ENCODE data around the gene ADCY1.

ADCY1 gene

DNA sequence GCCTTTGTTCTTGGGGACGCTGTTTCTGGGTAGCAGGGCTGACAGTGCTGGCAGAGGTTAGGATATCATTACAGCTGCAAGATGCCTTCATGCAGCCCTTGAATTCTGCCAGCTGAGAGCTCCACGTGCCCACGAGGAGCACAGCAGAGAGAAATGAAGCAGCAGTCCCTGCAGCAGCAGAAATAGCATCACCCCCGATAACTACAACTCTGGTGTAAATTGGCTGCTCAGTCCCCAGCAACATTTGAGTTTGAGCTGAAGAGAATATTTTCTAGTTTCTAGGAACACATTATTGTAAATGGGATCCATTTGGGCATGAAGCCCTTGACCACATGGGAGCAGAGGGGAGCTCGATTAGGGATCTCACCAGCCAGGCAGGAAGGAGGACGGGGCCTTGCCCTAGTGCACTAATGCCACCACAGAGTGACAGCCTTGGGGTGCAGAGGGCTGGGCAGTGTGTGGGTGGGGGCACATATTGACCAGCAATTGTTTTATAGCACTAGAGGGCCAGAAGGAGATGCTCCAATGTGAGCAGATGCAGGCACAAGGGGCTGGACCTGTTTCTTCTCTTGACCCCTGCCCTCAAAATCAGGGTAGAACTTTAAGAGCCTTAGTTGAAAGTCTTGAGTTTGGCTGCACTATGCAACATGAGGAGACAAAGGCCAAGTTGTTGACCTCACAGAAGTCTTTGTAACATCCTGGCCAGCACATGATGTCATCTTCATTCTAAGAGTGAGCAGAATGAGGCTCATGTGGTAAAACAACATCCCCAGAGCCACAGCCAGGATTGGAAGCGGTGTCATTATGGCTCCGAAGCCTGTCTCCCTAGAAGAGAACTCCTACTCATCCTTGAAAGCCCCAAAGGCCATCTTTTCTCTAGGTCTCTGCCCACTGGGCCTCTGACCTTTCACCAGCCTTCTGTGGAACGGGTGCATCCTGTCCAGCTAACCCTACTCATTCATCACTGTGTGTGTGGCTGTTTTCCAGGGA lies 52.6 kb downstream of the ADCY1 start:
- no peak for DNase-seq

DNA sequence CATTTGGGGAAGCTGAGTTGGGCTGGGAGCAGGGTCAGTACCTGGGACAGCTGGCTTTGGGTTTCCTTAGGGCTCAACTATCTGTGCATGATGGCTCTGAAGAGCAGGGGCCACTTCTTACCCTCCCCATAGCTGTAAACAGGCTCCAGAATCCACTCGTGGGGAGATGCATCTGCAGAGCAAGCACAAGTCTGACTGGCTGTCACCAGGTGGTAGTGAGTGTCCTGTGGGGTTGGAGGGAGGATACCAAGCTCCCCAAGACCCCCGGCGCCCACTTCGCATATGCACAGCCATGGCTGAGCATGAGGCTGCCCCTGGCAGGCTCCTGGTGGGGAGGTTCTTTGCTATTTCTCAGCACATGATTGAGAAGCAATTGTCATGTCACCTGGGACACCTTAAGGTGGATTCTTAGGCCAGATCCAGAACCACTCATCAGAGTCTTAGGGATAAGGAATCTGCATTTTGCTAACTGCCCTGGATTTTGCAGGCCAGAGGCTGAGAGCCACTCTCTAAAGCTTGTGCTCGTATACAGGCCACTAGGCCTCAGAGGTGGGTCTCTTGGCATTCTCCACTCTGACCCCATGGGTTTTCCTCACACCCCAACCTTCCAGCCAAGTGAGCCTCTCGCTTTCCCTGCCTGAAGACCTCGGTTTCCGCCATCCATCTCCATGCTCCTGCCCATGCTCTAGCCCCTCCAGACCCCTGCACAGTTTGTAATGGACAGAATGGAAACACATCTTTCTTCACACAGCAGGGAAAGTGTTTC lies 53.7 kb downstream of the ADCY1 start:
- no peak for DNase-seq

DNA sequence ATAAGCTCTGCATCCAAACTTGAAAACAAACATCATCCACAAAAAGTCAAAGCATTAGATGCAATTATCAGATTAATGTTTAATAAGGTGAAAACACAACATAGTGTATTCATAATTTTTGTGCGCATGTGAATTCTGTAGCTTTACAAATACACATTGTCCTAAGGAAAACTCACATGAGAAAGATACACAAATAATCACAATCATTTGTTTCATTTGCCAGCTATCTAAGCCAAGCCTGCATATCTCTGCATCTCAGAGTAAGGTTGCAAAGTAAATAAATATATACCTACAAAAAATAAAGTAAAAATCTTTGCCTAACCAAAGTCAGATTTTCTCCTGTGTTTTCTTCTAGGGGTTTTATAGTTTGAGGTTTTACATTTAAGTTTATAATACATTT lies 57.4 kb downstream of the ADCY1 start:
- DNase-seq, result no peak

DNA sequence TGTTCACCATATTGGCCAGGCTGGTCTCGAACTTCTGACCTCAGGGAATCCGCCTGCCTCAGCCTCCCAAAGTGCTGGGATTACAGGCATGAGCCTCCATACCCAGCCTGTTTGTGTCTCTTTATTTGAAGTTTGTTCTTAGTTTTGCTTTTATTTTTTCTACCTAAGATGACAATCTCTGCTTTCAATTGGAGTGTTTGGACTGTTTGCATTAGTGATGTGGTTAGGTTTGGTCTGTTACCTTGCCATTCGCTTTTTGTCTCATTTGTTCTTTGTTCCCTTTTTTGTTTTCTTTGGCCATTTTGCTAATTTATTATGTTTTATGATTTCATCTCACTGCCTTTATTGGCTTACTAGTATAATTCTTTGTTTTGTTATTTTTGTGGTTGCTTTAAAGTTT lies 62.6 kb downstream of the ADCY1 start:
- DNase-seq, result no peak

GRCh38 chr7:45638916-45639315 lies 64.7 kb downstream of the ADCY1 start:
- no peak for DNase-seq

DNA sequence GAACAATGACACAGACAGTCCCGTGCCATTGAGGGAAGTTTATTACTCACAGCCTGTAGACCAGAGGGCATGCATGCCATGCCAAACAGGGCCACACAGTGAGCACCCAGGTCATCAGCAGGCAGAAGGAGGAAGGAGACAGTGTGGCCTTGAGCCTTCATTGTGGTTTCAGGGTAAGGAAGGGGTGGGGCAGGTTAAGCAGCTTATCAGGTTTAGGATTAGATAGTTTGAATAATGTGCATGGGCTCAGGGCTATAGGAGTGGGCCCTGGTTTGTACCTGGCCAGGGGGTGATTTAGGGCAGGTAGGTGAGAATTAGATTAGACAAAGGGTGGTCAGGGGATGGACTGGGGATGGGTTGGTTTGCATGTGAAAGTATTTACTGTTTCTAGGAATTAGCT lies 67.9 kb downstream of the ADCY1 start:
- DNase-seq, result no peak

DNA sequence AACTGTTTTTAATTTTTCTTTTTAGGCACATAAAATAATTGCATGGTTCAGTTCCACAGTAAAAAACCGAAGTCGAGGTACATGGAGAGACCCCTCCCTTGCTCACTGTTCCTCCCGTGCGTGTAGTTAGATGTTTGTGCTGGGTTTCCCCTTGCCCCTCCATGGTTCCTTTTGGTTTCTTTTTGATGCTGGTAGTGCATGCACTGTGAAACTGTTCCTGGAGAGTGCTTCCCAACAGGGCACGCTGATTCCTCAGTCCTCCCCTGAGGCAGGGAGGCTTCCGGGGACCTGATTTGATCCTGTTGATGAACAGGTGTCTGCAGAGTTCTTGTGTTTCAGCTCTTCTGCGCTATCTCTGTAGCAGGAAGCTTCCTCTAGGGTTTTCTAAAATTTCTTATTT lies 69.5 kb downstream of the ADCY1 start:
- DNase-seq, result no peak

DNA sequence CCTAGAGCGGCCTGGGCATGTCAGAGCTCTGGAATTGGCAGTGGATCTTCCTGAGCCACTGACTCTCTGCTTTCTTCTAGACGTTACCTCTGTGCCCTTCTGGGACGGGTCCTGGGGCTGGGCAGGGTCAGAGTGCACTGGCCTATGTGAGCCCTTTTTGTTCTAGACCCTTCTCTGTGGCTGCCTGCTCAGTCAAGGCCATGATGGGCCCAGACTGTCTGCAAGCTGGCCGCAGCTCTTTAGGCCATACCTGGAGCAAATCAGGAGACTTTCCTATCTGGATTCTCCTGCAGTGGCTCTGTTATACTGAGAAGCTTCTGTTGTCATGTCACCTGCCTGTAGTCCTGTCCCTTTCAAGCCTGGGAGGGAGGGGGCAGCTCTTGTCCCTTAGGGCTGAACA lies 70.1 kb downstream of the ADCY1 start:
- no peak for DNase-seq

GRCh38 chr7:45645141-45645969 lies 71.2 kb downstream of the ADCY1 start:
- no peak for DNase-seq

DNA sequence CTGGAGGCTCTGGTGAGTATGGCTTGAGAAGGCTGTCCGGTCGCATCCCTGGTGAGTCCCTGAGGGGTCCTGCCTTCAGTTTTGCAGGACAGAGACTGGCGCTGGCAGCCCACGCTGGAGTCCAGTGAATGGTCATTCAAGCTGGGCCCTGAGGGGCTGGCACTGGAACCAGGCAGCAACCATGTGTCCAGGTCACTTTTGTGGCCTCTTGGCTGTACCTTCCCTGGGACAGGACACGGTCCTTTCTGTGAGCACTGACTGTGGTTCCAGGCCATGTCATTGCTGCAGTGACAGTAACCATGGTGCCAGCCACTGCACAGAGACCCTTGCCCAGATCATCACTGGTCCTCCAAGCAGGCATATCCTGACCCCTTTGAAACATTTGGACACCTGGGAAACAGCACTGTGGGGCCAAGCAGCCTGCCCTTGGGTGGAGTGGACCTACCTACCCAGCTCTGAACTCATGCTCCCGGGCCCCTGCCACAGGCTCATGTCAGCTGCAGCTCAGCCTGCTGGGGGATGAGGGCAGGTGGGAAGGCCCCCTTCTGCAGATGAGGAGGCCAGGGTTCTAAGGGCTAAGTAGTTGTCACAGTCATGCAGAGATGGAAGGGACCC lies 72.1 kb downstream of the ADCY1 start:
- DNase-seq, result no peak

DNA sequence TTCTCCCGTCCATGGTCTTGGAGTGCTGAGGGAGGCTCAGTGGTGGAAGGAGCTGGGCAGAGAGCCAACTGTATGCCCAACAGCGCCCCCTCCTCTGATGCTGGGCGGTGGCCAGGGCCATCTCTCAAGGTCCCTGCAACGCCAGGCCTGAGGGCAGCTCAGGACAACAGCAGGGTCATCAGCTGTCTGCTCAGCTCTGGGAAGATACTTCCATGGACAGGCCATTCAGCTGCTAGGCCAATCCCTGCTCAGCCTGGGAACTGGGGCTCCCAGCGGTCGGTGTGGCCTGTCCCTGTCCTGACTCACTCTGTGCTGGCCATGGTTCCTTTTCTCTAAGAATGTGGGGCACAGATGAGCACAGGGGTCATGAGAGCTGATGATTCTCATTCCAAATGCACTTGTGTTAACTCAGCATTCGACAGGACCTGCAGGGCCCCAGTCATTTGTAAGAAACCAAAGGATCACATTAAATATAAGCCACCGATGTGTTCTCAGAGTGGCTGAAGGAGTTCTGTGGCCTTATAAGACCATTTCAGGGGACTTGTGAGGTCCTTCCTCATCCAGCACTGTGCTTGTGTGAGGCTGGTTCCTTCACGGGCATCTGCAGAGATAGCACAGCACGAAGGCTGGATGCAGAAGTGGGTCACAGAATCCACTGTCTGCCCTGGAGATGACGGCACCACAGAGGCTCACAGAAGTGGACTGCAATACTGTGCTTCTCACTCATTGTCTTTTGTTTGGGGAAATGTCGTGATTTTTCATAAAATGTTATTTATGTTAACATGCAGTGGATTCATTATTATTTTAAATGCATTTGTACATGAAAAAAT lies 73.0 kb downstream of the ADCY1 start:
- no peak for DNase-seq

GRCh38 chr7:45647967-45648670 lies 74.0 kb downstream of the ADCY1 start:
- no peak for DNase-seq

DNA sequence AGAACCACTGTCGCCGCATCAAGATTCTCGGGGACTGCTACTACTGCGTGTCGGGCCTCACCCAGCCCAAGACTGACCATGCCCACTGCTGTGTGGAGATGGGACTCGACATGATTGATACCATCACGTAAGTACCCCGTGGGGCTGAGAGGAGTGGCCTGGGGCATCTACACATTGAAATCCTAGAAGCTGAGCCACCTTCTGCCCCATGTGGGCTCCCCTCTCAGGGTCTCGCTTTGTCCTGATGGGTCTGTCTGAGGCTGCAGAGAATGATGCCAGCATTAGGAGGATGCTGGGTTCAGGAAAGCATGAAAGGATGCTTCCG lies 74.5 kb downstream of the ADCY1 start:
- no peak for DNase-seq

- no peak for DNase-seq
Observed at GRCh38 chr7:45649560-45650346, 75.6 kb downstream of the ADCY1 start.

DNA sequence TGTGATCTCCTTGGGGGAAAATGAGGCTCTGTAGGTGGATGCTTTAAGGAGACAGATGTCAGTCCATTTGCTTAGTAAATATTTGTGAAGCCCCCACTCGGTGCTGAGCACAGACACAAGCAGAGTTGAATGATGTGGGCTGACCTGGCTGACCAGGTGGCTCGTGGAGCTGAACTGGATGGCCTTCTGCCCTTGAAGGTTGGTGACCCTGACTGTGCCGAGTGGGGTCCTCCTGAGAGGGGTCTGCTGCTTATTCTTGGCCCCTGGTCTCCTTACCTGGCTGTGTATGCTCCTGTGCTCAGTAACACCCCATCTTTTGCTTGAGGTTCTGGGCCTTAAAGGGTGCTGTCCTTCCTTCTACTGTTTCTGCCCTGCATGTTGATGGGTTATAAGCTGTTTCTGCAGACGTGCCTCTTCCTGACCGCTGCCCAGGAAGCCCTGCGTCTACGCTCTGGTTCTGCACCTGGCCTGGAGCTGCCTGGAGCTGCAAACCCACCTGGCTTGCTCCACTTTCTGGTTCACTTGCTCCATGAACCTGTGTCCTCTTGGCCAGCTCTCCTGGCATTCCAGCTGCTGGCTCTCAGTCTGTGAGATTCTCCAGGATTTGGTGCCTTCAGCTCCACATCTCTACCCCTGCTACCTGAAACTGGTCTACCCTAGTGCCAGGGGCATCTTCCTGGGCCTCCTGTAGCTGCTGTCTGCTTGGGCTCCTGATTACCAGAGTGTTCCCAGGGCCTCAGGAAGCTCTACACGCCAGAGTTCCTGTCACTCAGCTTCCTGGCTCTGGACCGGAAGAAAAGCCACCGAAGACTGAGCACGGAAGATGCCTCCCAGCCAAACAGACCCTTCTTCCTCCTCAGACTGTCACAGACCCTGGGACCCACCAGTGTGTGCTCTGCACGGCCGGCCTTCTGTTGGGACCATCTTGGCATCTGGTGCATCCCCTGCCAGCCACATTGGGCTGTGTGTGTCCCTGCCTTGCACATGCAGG lies 76.5 kb downstream of the ADCY1 start:
- no peak for DNase-seq

DNA sequence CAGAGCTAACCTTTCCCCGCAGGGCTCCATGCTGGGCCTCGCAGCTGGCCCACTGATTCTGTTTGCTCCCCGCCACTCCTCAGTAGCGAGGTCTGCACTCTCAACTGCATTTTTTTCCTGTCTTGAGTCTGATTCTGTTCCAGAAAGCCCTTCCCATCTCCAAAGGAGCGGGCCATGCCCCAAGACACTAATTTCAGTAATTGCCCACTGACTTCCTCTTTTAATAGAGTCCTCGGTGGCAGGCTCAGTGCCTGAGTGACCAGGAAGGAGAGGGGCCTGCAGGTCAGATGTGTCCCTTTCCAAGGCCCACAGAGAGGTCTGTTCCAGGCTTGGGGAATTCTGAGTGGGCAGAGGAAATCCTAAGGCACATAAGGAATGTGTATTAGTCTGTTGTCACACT lies 77.4 kb downstream of the ADCY1 start:
- no peak for DNase-seq

DNA sequence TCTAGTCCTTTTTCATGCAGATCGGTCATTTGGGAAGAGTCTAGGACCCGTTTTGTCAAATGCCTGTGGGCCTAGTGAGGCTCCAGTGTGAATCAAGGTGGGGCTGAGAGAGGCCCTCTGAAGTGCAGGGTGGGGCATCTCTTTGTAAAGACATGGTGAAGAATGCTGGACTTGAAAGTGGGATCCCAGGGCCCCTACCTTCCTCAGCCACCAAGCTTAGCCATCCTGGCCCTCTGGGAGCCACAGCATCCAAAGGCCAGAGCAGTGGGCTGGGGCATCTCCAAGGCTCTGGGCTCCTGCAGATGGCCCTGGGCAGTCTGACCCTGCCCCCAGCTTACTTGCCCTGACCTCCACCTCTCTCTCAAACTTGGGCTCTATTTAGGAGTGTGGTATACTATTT lies 78.5 kb downstream of the ADCY1 start:
- DNase-seq, result no peak

GRCh38 chr7:45653209-45653907 lies 79.2 kb downstream of the ADCY1 start:
- no peak for DNase-seq

- DNase-seq, result no peak
Observed at GRCh38 chr7:45654341-45654740, 80.2 kb downstream of the ADCY1 start.

Data from kidney glomerular epithelial cell (primary cell).